Pancreas (tissue), 10 donors: ENCODE measurements around the gene DNA2. TPM values are rescaled to one million over a fixed set of nuclear protein-coding genes. Genes with fewer than 3 reads are reported as not detected.
A peak's percentile ranks its signal among the peaks of the same experiment; 100 is the strongest.

Experiments
- ATAC-seq, 4 donors: fragments of 200-7000 bp; cut with Tn5 transposase; one replicate each; pipeline versions ENCODE4 v1.8.0 to v1.9.1; 2020; ENCODE audit warnings: mild to moderate bottlenecking in 4 of 4, moderate library complexity in 4 of 4
- DNase-seq, 6 donors: peaks; one replicate each; pipeline ENCODE4 v3.0.0-alpha.2; 2020
- FAIRE-seq: peaks from 2 replicates; lab custom pipeline; 2012; peaks lifted over from hg19 to GRCh38; lab: Jason Lieb, UNC
- H3K27ac ChIP-seq, 4 donors: fragments of 200-600 bp; sonication (generic); 1 replicate in 3 of 4; 2 replicates in 1 of 4; pipeline versions ENCODE4 v1.5.0 to v1.8.0; 2020
- H3K27me3 ChIP-seq, 4 donors: fragments of 200-600 bp; one replicate each; pipeline ENCODE4 v1.8.0; 2021
- H3K36me3 ChIP-seq, 3 donors: fragments of 200-600 bp; sonication (generic) in 1 of 3; one replicate each; pipeline versions ENCODE4 v1.5.0 to v1.8.0; 2020 to 2021
- H3K4me1 ChIP-seq, 3 donors: fragments of 200-600 bp; one replicate each; pipeline ENCODE4 v1.8.0; 2021
- H3K4me3 ChIP-seq, 4 donors: fragments of 200-600 bp; sonication (generic) in 2 of 4; one replicate each; pipeline versions ENCODE4 v1.5.0 to v1.8.0; 2020 to 2021
- H3K9me3 ChIP-seq, 4 donors: fragments of 200-600 bp; one replicate each; pipeline ENCODE4 v1.8.0; 2021
- whole genome bisulfite sequencing, 2 donors: extraction: QIAGEN DNeasy Blood & Tissue Kit; methylation state at CpG; one replicate each; pipeline ENCODE4 v1.1.7; 2013; 5-methylcytosine and 5-hydroxymethylcytosine counted together
- intact Hi-C, 3 donors: fragments of 100-400 bp; cut with DNase I; formaldehyde crosslinking; loops; one replicate each; pipeline versions ENCODE4 v1.11.1 to v1.14.2; 2022
- polyA plus RNA-seq, 2 donors: library from polyadenylated mRNA; stranded (reverse); fragments of 200-250 nt; gene quantifications; one replicate each; pipeline ENCODE4 v1.2.3, GENCODE V29; 2013
- total RNA-seq, 6 donors: library from RNA; stranded (reverse); fragmentation: NEBNext Ultra II Directional in 4 of 6; extraction: Animal tissue kit (Norgen Biotek cat#: 25700) in 4 of 6; gene quantifications; one replicate each; pipeline versions ENCODE4 v1.2.1 to v1.2.4, GENCODE V29; 2021 to 2023
- TF ChIP-seq, protein P1 (sequence below), 4 donors: fragments of 200-600 bp; sonication (generic) in 3 of 4; IDR thresholded peaks; one replicate each; pipeline versions ENCODE4 v1.5.0 to v1.8.0; 2021; ENCODE audit warnings: antibody characterized with exemption in 4 of 4
- donor health status: healthy with polysubstance abuse.
- donor health status: DM: no; HTN: no; CAD: no; lungs with moderate emphysema.
- donor health status: DM: no; HTN: no; CAD: no.
- donor health status: control.
- donor health status: control.
- donor health status: Bipolar disorder and iron deficiency.
- donor health status: DM: yes; HTN: yes; CAD: no.
- donor health status: DM: no; HTN: no; CAD: no.
- donor health status: DM: no; HTN: no; CAD: no.
- donor health status: DM: yes; HTN: yes; CAD: no.

DNA2 gene
- total and polyA plus RNA-seq, 8 donors = 0.92 to 2.8 (median 1.5) TPM

GRCh38 chr10:68446179-68446578 lies 25.6 kb downstream of the DNA2 start:
- no peaks in the 10 kb centered on the region for H3K4me1 ChIP-seq
- no peaks in the 10 kb centered on the region for H3K9me3 ChIP-seq
- intact Hi-C loops = no loop called here
- H3K27ac ChIP-seq = no peak overlapping the region
- H3K36me3 ChIP-seq = no peaks in the 10 kb centered on the region
- no peak overlapping the region for H3K4me3 ChIP-seq
- no peaks in the 10 kb centered on the region for H3K27me3 ChIP-seq
- FAIRE-seq (no peak), DNase-seq (no peak), ATAC-seq (peak; percentile 37 to 89 (median 67))
- WGBS, 2 donors = 21 to 32% methylated on average over 1 of the region's 1 CpG
- TF ChIP-seq, protein P1, sequence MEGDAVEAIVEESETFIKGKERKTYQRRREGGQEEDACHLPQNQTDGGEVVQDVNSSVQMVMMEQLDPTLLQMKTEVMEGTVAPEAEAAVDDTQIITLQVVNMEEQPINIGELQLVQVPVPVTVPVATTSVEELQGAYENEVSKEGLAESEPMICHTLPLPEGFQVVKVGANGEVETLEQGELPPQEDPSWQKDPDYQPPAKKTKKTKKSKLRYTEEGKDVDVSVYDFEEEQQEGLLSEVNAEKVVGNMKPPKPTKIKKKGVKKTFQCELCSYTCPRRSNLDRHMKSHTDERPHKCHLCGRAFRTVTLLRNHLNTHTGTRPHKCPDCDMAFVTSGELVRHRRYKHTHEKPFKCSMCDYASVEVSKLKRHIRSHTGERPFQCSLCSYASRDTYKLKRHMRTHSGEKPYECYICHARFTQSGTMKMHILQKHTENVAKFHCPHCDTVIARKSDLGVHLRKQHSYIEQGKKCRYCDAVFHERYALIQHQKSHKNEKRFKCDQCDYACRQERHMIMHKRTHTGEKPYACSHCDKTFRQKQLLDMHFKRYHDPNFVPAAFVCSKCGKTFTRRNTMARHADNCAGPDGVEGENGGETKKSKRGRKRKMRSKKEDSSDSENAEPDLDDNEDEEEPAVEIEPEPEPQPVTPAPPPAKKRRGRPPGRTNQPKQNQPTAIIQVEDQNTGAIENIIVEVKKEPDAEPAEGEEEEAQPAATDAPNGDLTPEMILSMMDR (IDR thresholded peaks at IDR 0.05) = no peak

DNA sequence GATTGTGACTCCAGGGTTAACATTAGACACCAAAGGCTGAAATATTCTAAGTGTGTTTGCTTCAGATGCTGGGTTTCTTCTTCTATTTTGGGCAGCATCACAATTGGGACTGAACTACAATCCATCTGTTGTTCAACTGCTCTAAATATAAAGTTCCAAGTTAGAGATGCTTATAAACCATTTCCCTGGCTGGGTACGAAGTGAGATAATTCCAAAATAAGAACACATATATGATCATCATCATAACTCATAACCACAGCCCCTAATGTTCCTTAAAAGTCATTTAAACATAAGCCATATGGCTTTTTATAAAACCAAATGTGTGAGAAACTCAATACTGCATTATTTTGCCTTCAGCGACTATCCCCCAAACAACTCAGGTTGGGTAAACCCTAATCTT lies 28.8 kb downstream of the DNA2 start:
- Histone ChIP-seq H3K4me3 (no peak overlapping the region), H3K36me3 (no peaks in the 10 kb centered on the region), H3K27me3 (no peaks in the 10 kb centered on the region), H3K27ac (no peak overlapping the region), H3K4me1 (no peaks in the 10 kb centered on the region), H3K9me3 (no peaks in the 10 kb centered on the region)
- FAIRE-seq (no peak), ATAC-seq (no peak), DNase-seq (no peak)
- intact Hi-C loops = no loop called here
- TF ChIP-seq, protein P1 (IDR thresholded peaks at IDR 0.05) = no peak
- WGBS, 2 donors = 97 to 98% methylated on average over 2 of the region's 2 CpGs

DNA sequence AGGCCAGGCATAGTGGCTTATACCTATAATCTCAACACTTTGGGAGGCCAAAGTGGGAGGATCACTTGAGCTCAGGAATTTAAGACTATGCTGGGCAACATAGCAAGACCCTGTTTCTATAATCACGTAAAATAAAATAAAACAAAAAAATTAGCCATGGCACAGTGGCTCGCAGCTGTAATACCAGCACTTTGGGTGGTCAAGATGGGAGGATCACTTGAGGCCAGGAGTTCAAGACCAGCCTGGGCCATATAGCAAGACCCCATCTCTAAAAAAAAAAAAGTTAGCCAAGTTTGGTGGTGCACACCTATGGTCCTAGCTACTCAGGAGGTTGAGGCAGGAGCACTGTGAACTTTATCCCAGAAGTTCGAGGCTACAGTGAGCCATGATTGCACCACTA lies 30.9 kb downstream of the DNA2 start:
- WGBS, 2 donors = 97 to 100% methylated on average over 3 of the region's 3 CpGs

DNA sequence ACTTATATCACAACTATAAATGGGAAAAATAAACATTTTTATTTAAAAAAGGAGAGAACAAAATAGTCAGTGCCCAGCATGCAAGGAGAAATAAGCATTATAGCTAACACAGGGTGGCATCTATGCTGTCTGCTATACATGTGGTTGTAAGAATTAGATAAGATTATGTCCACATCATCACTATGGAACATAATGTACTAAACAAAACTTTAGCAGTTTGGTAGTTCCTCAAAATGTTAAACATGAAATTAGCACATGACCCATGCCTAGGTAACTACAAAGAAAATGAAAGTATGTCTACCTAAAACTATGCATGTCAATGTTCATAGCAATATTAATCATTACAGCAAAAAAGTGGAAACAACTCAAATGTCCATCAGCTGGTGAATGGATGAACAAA lies 36.0 kb downstream of the DNA2 start:
- H3K27ac ChIP-seq = no peak overlapping the region
- H3K9me3 ChIP-seq = no peaks in the 10 kb centered on the region
- no peak for FAIRE-seq
- H3K4me1 ChIP-seq = no peaks in the 10 kb centered on the region
- DNase-seq = no peak
- intact Hi-C loops = no loop called here
- no peak overlapping the region for H3K4me3 ChIP-seq
- no peak for ATAC-seq
- TF ChIP-seq, protein P1 (IDR thresholded peaks at IDR 0.05) = no peak
- no peaks in the 10 kb centered on the region for H3K27me3 ChIP-seq
- H3K36me3 ChIP-seq = no peaks in the 10 kb centered on the region

More for the DNA sequence above, 30.9 kb downstream of the DNA2 start:
- TF ChIP-seq, protein P1 (IDR thresholded peaks at IDR 0.05) = no peak
- H3K36me3 ChIP-seq = no peaks in the 10 kb centered on the region
- H3K27me3 ChIP-seq = no peaks in the 10 kb centered on the region
- no peaks in the 10 kb centered on the region for H3K9me3 ChIP-seq
- DNase-seq (no peak), ATAC-seq (no peak), FAIRE-seq (no peak)
- no peak overlapping the region for H3K4me3 ChIP-seq
- H3K27ac ChIP-seq = no peak overlapping the region
- no peaks in the 10 kb centered on the region for H3K4me1 ChIP-seq
- intact Hi-C loops = no loop called here

DNA sequence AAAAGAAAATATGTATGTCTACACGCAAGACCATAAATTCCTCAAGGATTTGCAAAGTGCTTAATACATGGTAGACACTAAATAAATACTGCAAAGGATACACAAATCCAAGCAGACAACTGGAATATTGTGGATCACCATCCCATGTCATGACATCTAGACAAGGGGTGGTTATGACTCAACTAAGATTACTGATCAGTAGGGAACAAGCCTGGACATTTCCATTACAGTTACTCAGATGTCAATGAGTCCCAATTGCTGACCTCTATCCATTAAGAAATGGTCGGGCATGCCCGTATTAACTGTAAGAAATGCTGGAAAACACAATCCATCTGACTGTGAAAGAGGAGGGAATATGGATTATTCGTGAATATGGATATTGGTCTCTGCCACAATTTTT lies 37.1 kb downstream of the DNA2 start:
- no peaks in the 10 kb centered on the region for H3K9me3 ChIP-seq
- 96 to 99% methylated on average over 4 of the region's 4 CpGs for WGBS, 2 donors
- FAIRE-seq = no peak

More for the DNA sequence above, 37.1 kb downstream of the DNA2 start:
- Histone ChIP-seq H3K27ac (no peak overlapping the region), H3K36me3 (no peaks in the 10 kb centered on the region), H3K4me3 (no peak overlapping the region), H3K27me3 (no peaks in the 10 kb centered on the region), H3K4me1 (no peaks in the 10 kb centered on the region)
- TF ChIP-seq, protein P1 (IDR thresholded peaks at IDR 0.05) = no peak
- intact Hi-C loops = no loop called here
- DNase-seq = no peak
- no peak for ATAC-seq
